CD14-positive monocyte (primary cell): ENCODE measurements around the gene P2RY14. TPM values are rescaled to one million over a fixed set of nuclear protein-coding genes. Genes with fewer than 3 reads are reported as not detected.

Experiments used
- DNase-seq, 3 donors: peaks; one replicate each; pipeline ENCODE4 v3.0.0-alpha.2; 2011 to 2022
- H2AFZ ChIP-seq: 2 replicates; pipeline ENCODE4 v1.6.0; 2012; ENCODE audit warnings: mild to moderate bottlenecking, low read depth, low read length, inconsistent platforms; ENCODE audit not compliant: insufficient read depth, poor library complexity, severe bottlenecking
- H3K27ac ChIP-seq, 2 donors: 1 replicate in 1 of 2; 2 replicates in 1 of 2; pipeline ENCODE4 v1.5.1; 2012 to 2013; ENCODE audit warnings: low read length in 2 of 2, control low read depth in 1 of 2, inconsistent platforms in 1 of 2, low read depth in 1 of 2, mild to moderate bottlenecking in 1 of 2
- H3K27me3 ChIP-seq, 2 donors: one replicate each; pipeline versions ENCODE4 v1.6.0 to v1.6.1; 2011 to 2013; ENCODE audit warnings: low read length in 2 of 2; ENCODE audit not compliant: control insufficient read depth in 2 of 2, insufficient read depth in 2 of 2
- H3K36me3 ChIP-seq, 2 donors: replicated peaks in 1 of 2; 1 replicate in 1 of 2; 2 replicates in 1 of 2; pipeline versions ENCODE4 v1.5.1 to v1.6.1; 2012 to 2013; ENCODE audit warnings: low read length in 2 of 2, control low read depth in 1 of 2, inconsistent platforms in 1 of 2, mild to moderate bottlenecking in 1 of 2; ENCODE audit not compliant: insufficient read depth in 2 of 2, control insufficient read depth in 1 of 2
- H3K4me1 ChIP-seq, 2 donors: 1 replicate in 1 of 2; 2 replicates in 1 of 2; pipeline versions ENCODE4 v1.5.1 to v1.6.1; 2012 to 2013; ENCODE audit warnings: low read length in 2 of 2, control low read depth in 1 of 2, inconsistent platforms in 1 of 2, mild to moderate bottlenecking in 1 of 2, moderate library complexity in 1 of 2; ENCODE audit not compliant: insufficient read depth in 2 of 2, control insufficient read depth in 1 of 2
- H3K4me2 ChIP-seq: replicated peaks from 2 replicates; pipeline ENCODE3; 2012; ENCODE audit warnings: low read length, moderate library complexity, mild to moderate bottlenecking; ENCODE audit not compliant: poor library complexity, severe bottlenecking; ENCODE audit errors: extremely low read depth
- H3K4me3 ChIP-seq, 3 experiments: fragments of 200-600 bp in 1 of 3; sonication (generic) in 1 of 3; replicated peaks in 1 of 3; 1 replicate in 2 of 3; 2 replicates in 1 of 3; pipeline ENCODE4 v1.5.1; 2011 to 2013; ENCODE audit warnings: low read length in 3 of 3, mild to moderate bottlenecking in 3 of 3, control low read depth in 2 of 3, low read depth in 2 of 3, inconsistent platforms in 1 of 3, moderate library complexity in 1 of 3
- H3K79me2 ChIP-seq: 2 replicates; pipeline ENCODE4 v1.6.0; 2012; ENCODE audit warnings: mild to moderate bottlenecking, control low read depth, inconsistent platforms, low read length, moderate library complexity; ENCODE audit not compliant: insufficient read depth
- H3K9ac ChIP-seq: 2 replicates; pipeline ENCODE4 v1.6.0; 2017; ENCODE audit warnings: low read length, mild to moderate bottlenecking; ENCODE audit not compliant: insufficient read depth, poor library complexity, severe bottlenecking
- H3K9me3 ChIP-seq, 2 donors: replicated peaks in 1 of 2; 1 replicate in 1 of 2; 2 replicates in 1 of 2; pipeline versions ENCODE4 v1.5.1 to v1.6.1; 2012 to 2013; ENCODE audit warnings: low read length in 2 of 2, control low read depth in 1 of 2; ENCODE audit not compliant: control insufficient read depth in 1 of 2, insufficient read depth in 1 of 2
- H4K20me1 ChIP-seq: 2 replicates; pipeline ENCODE4 v1.6.0; 2012; ENCODE audit warnings: mild to moderate bottlenecking, low read length, control low read depth, moderate library complexity; ENCODE audit not compliant: insufficient read depth
- H3K27ac Mint-ChIP-seq, 7 donors: one replicate each; pipeline ENCODE4 v1.8.0; 2020; ENCODE audit warnings: mild to moderate bottlenecking in 7 of 7, mixed read lengths in 7 of 7, moderate library complexity in 6 of 7, inconsistent platforms in 2 of 7
- H3K27me3 Mint-ChIP-seq, 3 donors: one replicate each; pipeline ENCODE4 v1.8.0; 2021 to 2022; ENCODE audit warnings: low read depth in 3 of 3, mild to moderate bottlenecking in 3 of 3, mixed read lengths in 3 of 3, moderate library complexity in 3 of 3, inconsistent platforms in 1 of 3
- H3K36me3 Mint-ChIP-seq, 2 donors: one replicate each; pipeline ENCODE4 v1.8.0; 2020; ENCODE audit warnings: mixed read lengths in 2 of 2, inconsistent platforms in 1 of 2, mild to moderate bottlenecking in 1 of 2
- H3K4me1 Mint-ChIP-seq: one replicate; pipeline ENCODE4 v1.8.0; 2020; ENCODE audit warnings: mild to moderate bottlenecking, mixed read lengths
- H3K4me3 Mint-ChIP-seq, 2 donors: one replicate each; pipeline ENCODE4 v1.8.0; 2020; ENCODE audit warnings: mild to moderate bottlenecking in 2 of 2, mixed read lengths in 2 of 2, moderate library complexity in 1 of 2
- H3K9me3 Mint-ChIP-seq, 7 donors: one replicate each; pipeline ENCODE4 v1.8.0; 2020 to 2022; ENCODE audit warnings: mixed read lengths in 7 of 7, mild to moderate bottlenecking in 6 of 7, moderate library complexity in 6 of 7, inconsistent platforms in 2 of 7
- WGBS: methylation state at CpG from one replicate; pipeline ENCODE4 v1.1.5; 2013; ENCODE audit warnings: missing lambda C conversion rate; ENCODE audit not compliant: insufficient coverage; 5-methylcytosine and 5-hydroxymethylcytosine counted together
- intact Hi-C, 2 donors: fragments of 100-400 bp; cut with micrococcal nuclease; formaldehyde crosslinking; loops; one replicate each; pipeline versions ENCODE4 v1.15.0 to v1.15.1; 2023
- polyA plus RNA-seq, 3 donors: library from polyadenylated mRNA; depleted of rRNA in 1 of 3; unstranded in 2 of 3; stranded (reverse) in 1 of 3; fragments of 300-500 nt in 2 of 3; fragments of >200 nt in 1 of 3; fragmentation: Illumina TruSeq in 2 of 3; gene quantifications; 1 replicate in 2 of 3; 2 replicates in 1 of 3; pipeline ENCODE4 v1.2.3, GENCODE V29; 2012 to 2021
- TF ChIP-seq, protein P1 (sequence below): fragments of 200-600 bp; IDR thresholded peaks from one replicate; pipeline ENCODE4 v1.8.0; 2022; ENCODE audit warnings: antibody characterized with exemption, mild to moderate bottlenecking

P2RY14 gene
- polyA plus RNA-seq, 3 donors: 0.20 to 0.67 (median 0.50) TPM

DNA sequence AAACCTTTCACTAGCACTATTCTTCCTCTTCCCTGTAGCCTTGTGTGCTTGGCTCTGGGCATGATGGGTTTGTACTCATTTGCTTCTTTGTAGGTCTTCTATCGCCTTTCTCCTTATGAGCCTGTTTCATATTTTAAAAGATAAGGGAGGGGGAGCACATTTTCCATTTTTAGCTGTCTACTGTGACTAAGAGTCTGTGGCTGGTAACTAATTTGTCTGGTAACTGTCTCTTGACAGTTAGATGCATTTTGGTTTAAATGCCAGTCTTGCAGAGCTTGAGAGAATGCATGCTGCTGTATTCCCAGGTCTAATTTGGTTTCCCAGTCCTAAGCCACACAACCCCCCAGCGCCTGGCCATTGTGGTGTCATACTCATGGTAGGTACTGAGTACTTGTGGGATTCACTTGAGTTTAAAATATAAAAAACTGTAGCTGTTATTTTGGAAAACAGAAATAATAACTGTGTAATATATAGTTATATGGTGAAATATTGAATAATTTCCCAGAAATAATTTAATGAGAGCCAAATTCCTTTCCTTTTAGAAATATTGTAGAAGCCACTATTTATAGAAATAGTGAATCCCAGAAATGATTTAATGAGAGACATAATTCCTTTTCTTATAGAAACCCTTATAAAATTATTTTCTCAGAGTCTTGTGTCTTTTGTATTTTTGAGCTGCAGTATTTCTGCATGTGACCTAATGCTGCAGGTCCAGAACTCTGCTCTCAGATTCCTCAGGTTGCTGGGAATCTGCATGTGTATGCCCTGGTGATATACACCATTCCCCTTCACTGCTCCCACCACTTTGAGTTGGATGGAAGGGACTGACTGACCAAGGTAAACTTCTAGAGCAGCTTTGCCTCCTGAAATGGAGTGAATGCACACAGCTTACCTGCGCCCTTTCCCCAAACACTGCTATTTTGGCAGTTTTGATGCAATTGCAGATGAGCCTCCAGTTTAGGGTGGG lies 61.4 kb downstream of the P2RY14 start:
- peak overlapping the region in 1 of 7 donors; percentile 63 for H3K27ac Mint-ChIP-seq
- peaks cover 13% of the 10 kb centered on the region for H3K4me1 Mint-ChIP-seq
- no peak overlapping the region for H3K4me3 ChIP-seq

DNA sequence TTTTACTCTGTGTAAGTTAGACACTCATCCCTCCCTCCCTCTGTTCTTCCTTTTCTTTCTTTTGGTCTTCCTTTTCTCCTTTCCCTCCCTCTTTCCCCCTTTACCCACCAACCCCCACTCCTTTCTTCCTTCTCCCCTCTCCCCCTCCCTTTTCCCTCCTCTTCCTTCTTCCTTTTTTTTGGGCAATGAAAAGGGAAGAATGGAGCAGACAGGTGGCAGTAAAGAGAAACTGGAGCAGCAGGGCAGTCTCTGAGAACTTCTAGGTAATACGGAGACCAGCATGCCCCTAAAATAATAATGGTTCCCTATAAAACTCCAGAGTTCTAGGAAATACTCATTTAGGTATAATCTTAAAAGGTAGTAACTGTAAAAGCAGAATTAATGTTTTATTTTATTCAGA lies 63.9 kb downstream of the P2RY14 start:
- H2AFZ ChIP-seq: no peak overlapping the region
- Mint-ChIP-seq H3K4me3 (no peak overlapping the region), H3K4me1 (peaks cover 21% of the 10 kb centered on the region), H3K36me3 (no peaks in the 10 kb centered on the region), H3K27ac (no peak overlapping the region), H3K9me3 (no peaks in the 10 kb centered on the region), H3K27me3 (no peaks in the 10 kb centered on the region)
- TF ChIP-seq, protein P1, sequence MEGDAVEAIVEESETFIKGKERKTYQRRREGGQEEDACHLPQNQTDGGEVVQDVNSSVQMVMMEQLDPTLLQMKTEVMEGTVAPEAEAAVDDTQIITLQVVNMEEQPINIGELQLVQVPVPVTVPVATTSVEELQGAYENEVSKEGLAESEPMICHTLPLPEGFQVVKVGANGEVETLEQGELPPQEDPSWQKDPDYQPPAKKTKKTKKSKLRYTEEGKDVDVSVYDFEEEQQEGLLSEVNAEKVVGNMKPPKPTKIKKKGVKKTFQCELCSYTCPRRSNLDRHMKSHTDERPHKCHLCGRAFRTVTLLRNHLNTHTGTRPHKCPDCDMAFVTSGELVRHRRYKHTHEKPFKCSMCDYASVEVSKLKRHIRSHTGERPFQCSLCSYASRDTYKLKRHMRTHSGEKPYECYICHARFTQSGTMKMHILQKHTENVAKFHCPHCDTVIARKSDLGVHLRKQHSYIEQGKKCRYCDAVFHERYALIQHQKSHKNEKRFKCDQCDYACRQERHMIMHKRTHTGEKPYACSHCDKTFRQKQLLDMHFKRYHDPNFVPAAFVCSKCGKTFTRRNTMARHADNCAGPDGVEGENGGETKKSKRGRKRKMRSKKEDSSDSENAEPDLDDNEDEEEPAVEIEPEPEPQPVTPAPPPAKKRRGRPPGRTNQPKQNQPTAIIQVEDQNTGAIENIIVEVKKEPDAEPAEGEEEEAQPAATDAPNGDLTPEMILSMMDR: no peak
- H3K27ac ChIP-seq: no peak overlapping the region
- H3K27me3 ChIP-seq: no peaks in the 10 kb centered on the region
- no peaks in the 10 kb centered on the region for H4K20me1 ChIP-seq
- no peak overlapping the region for H3K4me2 ChIP-seq
- no peak overlapping the region for H3K4me3 ChIP-seq
- H3K36me3 ChIP-seq: no peaks in the 10 kb centered on the region
- intact Hi-C loops: no loop called here
- H3K79me2 ChIP-seq: no peaks in the 10 kb centered on the region
- peaks cover 9 to 11% of the 10 kb centered on the region in 2 donors for H3K4me1 ChIP-seq
- DNase-seq: no peak
- H3K9ac ChIP-seq: no peak overlapping the region
- no peaks in the 10 kb centered on the region for H3K9me3 ChIP-seq
- no CpG with 5 or more reads among the region's 1 CpG for WGBS

More for the DNA sequence above, 61.4 kb downstream of the P2RY14 start:
- H3K27me3 Mint-ChIP-seq: no peaks in the 10 kb centered on the region
- H3K4me3 Mint-ChIP-seq: no peak overlapping the region
- H3K4me2 ChIP-seq: no peak overlapping the region
- no peaks in the 10 kb centered on the region for H3K36me3 ChIP-seq
- TF ChIP-seq, protein P1: no peak
- DNase-seq: no peak
- H3K79me2 ChIP-seq: no peaks in the 10 kb centered on the region
- no CpG with 5 or more reads among the region's 3 CpGs for WGBS
- intact Hi-C loops: no loop called here
- H2AFZ ChIP-seq: no peak overlapping the region
- H3K9me3 Mint-ChIP-seq: peaks cover 0 to 7% (median 6%) of the 10 kb centered on the region in 7 donors
- H3K9me3 ChIP-seq: peaks cover 0 to 4% of the 10 kb centered on the region in 2 donors
- H3K4me1 ChIP-seq: peaks cover 0 to 5% of the 10 kb centered on the region in 2 donors
- H3K9ac ChIP-seq: no peak overlapping the region
- no peaks in the 10 kb centered on the region for H3K27me3 ChIP-seq
- no peak overlapping the region for H3K27ac ChIP-seq
- peaks cover 0 to 3% of the 10 kb centered on the region in 2 donors for H3K36me3 Mint-ChIP-seq
- H4K20me1 ChIP-seq: no peaks in the 10 kb centered on the region
